Mesendoderm (in vitro differentiated cells): ENCODE measurements around the gene XRN1.
"Not testable (repeated sequence)": the region's sequence is repeated elsewhere in the genome, so short reads cannot be mapped to it uniquely, and the experiment has no call there.

Experiments
- DNase-seq: peaks from one replicate; pipeline ENCODE4 v3.0.0; 2013
- H2AK5ac ChIP-seq: 2 replicates; pipeline ENCODE4 v1.6.1; 2013; ENCODE audit warnings: low read length, inconsistent platforms
- H2BK120ac ChIP-seq: 2 replicates; pipeline ENCODE4 v1.6.1; 2013; ENCODE audit warnings: low read depth, mild to moderate bottlenecking, low read length, moderate library complexity, mixed read lengths
- H2BK15ac ChIP-seq: replicated peaks from 2 replicates; pipeline ENCODE4 v1.6.1; 2013; ENCODE audit warnings: low read depth, mild to moderate bottlenecking, moderate library complexity
- H2BK5ac ChIP-seq: 2 replicates; pipeline ENCODE4 v1.6.1; 2013; ENCODE audit warnings: low read length, inconsistent platforms
- H3K18ac ChIP-seq: 2 replicates; pipeline ENCODE4 v1.6.1; 2013; ENCODE audit warnings: mild to moderate bottlenecking, low read length, mixed read lengths
- H3K23ac ChIP-seq: one replicate; pipeline ENCODE4 v1.6.1; 2013; ENCODE audit warnings: low read length
- H3K27ac ChIP-seq: 2 replicates; pipeline ENCODE4 v1.5.1; 2013; ENCODE audit warnings: low read depth, mild to moderate bottlenecking, inconsistent platforms, low read length, moderate library complexity
- H3K27me3 ChIP-seq: 2 replicates; pipeline ENCODE4 v1.6.1; 2013; ENCODE audit warnings: low read length, control low read depth, mild to moderate bottlenecking, inconsistent platforms; ENCODE audit not compliant: insufficient read depth, poor library complexity
- H3K36me3 ChIP-seq: 2 replicates; pipeline ENCODE4 v1.6.1; 2013; ENCODE audit warnings: low read length, inconsistent platforms; ENCODE audit not compliant: control insufficient read depth, insufficient read depth
- H3K4ac ChIP-seq: one replicate; pipeline ENCODE4 v1.6.1; 2013; ENCODE audit warnings: low read depth, mild to moderate bottlenecking, low read length, moderate library complexity
- H3K4me1 ChIP-seq: 2 replicates; pipeline ENCODE4 v1.6.1; 2013; ENCODE audit warnings: low read depth, low read length, inconsistent platforms; ENCODE audit not compliant: control insufficient read depth
- H3K4me2 ChIP-seq: 2 replicates; pipeline ENCODE4 v1.6.1; 2013; ENCODE audit warnings: low read length
- H3K4me3 ChIP-seq: 2 replicates; pipeline ENCODE4 v1.5.1; 2013; ENCODE audit warnings: mild to moderate bottlenecking, low read length
- H3K56ac ChIP-seq: one replicate; pipeline ENCODE4 v1.6.1; 2013; ENCODE audit warnings: low read length
- H3K79me1 ChIP-seq: 2 replicates; pipeline ENCODE4 v1.6.1; 2013; ENCODE audit warnings: low read length, inconsistent platforms
- H3K79me2 ChIP-seq: 2 replicates; pipeline ENCODE4 v1.6.1; 2013; ENCODE audit warnings: mild to moderate bottlenecking, low read length; ENCODE audit not compliant: control insufficient read depth, insufficient read depth
- H3K9ac ChIP-seq: 2 replicates; pipeline ENCODE4 v1.6.1; 2013; ENCODE audit warnings: low read length, inconsistent platforms
- H4K5ac ChIP-seq: one replicate; pipeline ENCODE4 v1.6.1; 2013; ENCODE audit warnings: low read length
- H4K8ac ChIP-seq: one replicate; pipeline ENCODE4 v1.6.1; 2013; ENCODE audit warnings: low read depth, mild to moderate bottlenecking, control low read depth, low read length, moderate library complexity
- WGBS: extraction: QIAGEN DNeasy Blood & Tissue Kit; methylation state at CpG from one replicate; pipeline ENCODE4 v1.1.7; 2013; ENCODE audit warnings: low lambda C conversion rate, missing lambda C conversion rate; ENCODE audit not compliant: insufficient coverage; ENCODE audit errors: extremely low coverage; 5-methylcytosine and 5-hydroxymethylcytosine counted together

The XRN1 gene

DNA sequence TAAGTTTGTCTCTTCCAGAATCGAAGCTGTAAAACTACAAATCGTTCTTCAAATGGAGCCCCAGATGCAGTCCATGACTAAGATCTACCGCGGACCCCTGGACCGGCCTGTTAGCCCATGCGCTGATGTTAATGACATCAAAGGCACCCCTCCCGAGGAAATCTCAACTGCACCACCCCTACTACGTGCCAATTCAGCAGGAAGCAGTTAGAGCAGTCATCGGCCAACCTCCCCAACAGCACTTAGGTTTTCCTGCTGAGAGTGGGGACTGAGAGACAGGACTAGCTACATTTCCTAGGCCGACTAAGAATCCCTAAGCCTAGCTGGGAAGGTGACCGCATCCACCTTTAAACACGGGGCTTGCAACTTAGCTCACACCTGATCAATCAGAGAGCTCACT, 4.8 kb downstream of the XRN1 start:
- H3K4me3 ChIP-seq, H3K4me1 ChIP-seq, H4K5ac ChIP-seq, H2BK15ac ChIP-seq, H3K9ac ChIP-seq, H3K56ac ChIP-seq, H3K18ac ChIP-seq, H2AK5ac ChIP-seq, H3K4ac ChIP-seq, H3K27me3 ChIP-seq, H3K23ac ChIP-seq, DNase-seq, H2BK5ac ChIP-seq, H2BK120ac ChIP-seq, H4K8ac ChIP-seq, H3K27ac ChIP-seq, H3K36me3 ChIP-seq, H3K4me2 ChIP-seq: not testable (repeated sequence)
- peaks cover 15% of the 10 kb centered on the region for H3K79me2 ChIP-seq
- H3K79me1 ChIP-seq, result peaks cover 17% of the 10 kb centered on the region
- no CpG with 5 or more reads among the region's 12 CpGs for WGBS

DNA sequence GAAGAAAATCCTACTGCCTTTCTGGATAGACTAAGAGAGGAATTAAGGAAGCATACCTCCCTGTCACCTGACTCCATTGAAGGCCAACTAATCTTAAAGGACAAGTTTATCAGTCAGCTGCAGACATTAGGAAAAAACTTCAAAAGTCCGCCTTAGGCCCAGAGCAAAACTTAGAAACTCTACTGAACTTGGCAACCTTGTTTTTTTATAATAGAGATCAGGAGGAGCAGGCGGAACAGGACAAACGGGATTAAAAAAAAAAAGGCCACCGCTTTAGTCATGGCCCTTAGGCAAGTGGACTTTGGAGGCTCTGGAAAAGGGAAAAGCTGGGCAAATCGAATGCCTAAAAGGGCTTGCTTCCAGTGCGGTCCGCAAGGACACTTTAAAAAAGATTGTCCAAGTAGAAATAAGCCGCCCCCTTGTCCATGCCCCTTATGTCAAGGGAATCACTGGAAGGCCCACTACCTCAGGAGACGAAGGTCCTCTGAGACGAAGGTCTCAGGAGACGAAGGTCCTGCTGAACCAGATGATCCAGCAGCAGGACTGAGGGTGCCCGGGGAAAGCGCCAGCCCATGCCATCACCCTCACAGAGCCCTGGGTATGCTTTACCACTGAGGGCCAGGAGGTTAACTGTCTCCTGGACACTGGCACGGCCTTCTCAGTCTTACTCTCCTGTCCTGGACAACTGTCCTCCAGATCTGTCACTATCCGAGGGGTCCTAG, 8.2 kb downstream of the XRN1 start:
- not testable (repeated sequence) for H3K18ac ChIP-seq, H2BK120ac ChIP-seq, H2BK15ac ChIP-seq, H3K4ac ChIP-seq, H3K36me3 ChIP-seq, H2AK5ac ChIP-seq, H3K23ac ChIP-seq, H3K9ac ChIP-seq, H3K4me3 ChIP-seq, H3K27ac ChIP-seq, H2BK5ac ChIP-seq, H3K4me1 ChIP-seq, H3K79me2 ChIP-seq, H3K56ac ChIP-seq, H3K4me2 ChIP-seq, H3K27me3 ChIP-seq, DNase-seq, H4K8ac ChIP-seq, H4K5ac ChIP-seq
- peaks cover 10% of the 10 kb centered on the region for H3K79me1 ChIP-seq
- WGBS, result no CpG with 5 or more reads among the region's 15 CpGs

GRCh38 chr3:142438096-142438495, 9.7 kb downstream of the XRN1 start:
- not testable (repeated sequence) for H4K8ac ChIP-seq, H2BK120ac ChIP-seq, H3K79me2 ChIP-seq, H3K23ac ChIP-seq, H3K56ac ChIP-seq, H3K27ac ChIP-seq, H3K18ac ChIP-seq, DNase-seq, H3K79me1 ChIP-seq, H3K9ac ChIP-seq, H3K4me1 ChIP-seq, H3K4me2 ChIP-seq, H4K5ac ChIP-seq, H3K27me3 ChIP-seq, H2AK5ac ChIP-seq, H3K36me3 ChIP-seq, H3K4ac ChIP-seq, H3K4me3 ChIP-seq, H2BK15ac ChIP-seq, H2BK5ac ChIP-seq
- WGBS, result no CpG with 5 or more reads among the region's 11 CpGs

DNA sequence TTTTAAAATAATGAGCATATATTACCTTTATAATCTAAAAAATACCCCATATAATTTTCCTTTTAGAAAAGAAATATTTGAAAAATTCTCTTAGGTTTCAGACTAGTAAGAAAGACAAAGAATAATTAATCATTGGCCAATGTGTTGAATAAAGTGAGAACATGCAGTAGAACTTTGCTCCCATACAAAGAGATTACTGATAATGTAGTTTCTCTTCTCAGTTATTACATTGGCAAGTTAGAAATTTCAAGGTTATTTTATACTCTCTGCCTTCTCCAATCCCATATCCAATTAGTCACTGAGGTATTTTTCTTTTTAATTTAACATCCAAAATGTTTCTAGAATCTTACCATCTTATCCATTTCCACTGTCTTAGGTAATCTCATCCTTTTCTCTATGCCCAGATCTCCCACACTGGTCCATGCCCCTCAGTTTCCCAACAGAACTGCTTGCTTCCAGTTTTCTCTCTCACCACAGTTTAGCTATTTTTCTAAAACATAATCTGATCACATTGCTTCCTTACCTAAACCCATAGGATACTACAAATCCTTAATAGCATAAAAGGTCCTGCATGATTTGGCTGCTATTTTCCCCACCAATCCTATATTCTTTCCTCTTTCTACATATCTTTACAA, 10.8 kb downstream of the XRN1 start:
- Histone ChIP-seq H2AK5ac (no peak overlapping the region), H2BK15ac (no peak overlapping the region), H2BK5ac (no peak overlapping the region), H3K4me3 (no peak overlapping the region), H4K8ac (no peak overlapping the region), H3K79me1 (peaks cover 4% of the 10 kb centered on the region), H3K27me3 (no peaks in the 10 kb centered on the region), H3K23ac (no peak overlapping the region), H3K27ac (no peak overlapping the region), H3K79me2 (no peaks in the 10 kb centered on the region), H3K18ac (no peak overlapping the region), H3K4me2 (no peak overlapping the region), H3K4ac (no peak overlapping the region), H3K4me1 (no peaks in the 10 kb centered on the region), H3K56ac (no peak overlapping the region), H3K36me3 (no peaks in the 10 kb centered on the region), H4K5ac (no peak overlapping the region), H3K9ac (no peak overlapping the region), H2BK120ac (no peak overlapping the region)
- DNase-seq, result no peak

DNA sequence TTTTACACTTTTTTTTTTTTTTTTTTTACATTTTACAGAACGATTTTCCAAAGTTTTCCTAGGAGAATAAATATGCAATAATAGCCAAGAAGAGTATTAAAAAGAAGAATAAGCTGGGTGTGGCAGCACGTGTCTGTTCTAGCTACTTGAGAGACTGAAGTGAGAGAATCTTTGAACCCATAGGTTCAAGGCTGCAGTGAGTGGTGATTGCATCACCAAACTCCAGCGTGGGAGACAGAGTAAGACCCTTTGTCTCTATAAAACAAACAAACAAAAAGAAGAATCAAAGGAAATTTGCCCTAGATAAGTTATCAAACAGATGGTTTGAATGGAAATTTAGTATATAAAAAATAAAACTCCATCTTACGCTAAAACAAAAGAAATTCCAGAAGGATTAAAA, 13.3 kb downstream of the XRN1 start:
- H3K4me3 ChIP-seq, result no peak overlapping the region
- no peak overlapping the region for H3K4ac ChIP-seq
- H3K4me1 ChIP-seq, result no peaks in the 10 kb centered on the region
- H4K5ac ChIP-seq, result no peak overlapping the region
- H3K9ac ChIP-seq, result no peak overlapping the region
- H2AK5ac ChIP-seq, result no peak overlapping the region
- no peak overlapping the region for H3K27ac ChIP-seq
- H3K18ac ChIP-seq, result no peak overlapping the region
- H2BK120ac ChIP-seq, result no peak overlapping the region
- H3K4me2 ChIP-seq, result no peak overlapping the region
- DNase-seq, result peak; percentile 4
- no peak overlapping the region for H3K56ac ChIP-seq
- H3K79me1 ChIP-seq, result peaks cover 1% of the 10 kb centered on the region
- H4K8ac ChIP-seq, result no peak overlapping the region
- no peak overlapping the region for H2BK15ac ChIP-seq
- H3K23ac ChIP-seq, result no peak overlapping the region
- no peaks in the 10 kb centered on the region for H3K79me2 ChIP-seq
- WGBS, result no CpG with 5 or more reads among the region's 4 CpGs
- no peaks in the 10 kb centered on the region for H3K27me3 ChIP-seq
- H2BK5ac ChIP-seq, result no peak overlapping the region
- no peaks in the 10 kb centered on the region for H3K36me3 ChIP-seq

DNA sequence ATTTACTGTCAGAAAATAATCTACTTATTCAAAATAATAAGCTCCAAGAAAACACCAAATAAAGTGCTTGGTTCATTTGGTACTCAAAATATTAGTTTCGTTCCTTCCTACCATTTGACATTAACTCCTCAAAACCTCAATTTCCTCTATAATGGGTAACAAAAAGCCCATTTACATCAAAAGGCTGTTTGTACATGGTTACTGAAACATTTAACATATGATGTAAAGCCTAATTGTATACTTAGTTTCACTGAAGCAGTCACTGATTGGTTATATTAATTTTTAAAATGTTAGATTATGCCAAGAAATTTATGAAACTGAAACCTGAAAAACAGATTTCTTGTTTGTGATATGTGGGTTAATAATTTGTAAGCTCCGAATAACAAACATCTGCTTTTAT, 14.7 kb downstream of the XRN1 start:
- H3K4me3 ChIP-seq, result no peak overlapping the region
- no peak overlapping the region for H2BK5ac ChIP-seq
- peaks cover 1% of the 10 kb centered on the region for H3K79me1 ChIP-seq
- no peaks in the 10 kb centered on the region for H3K27me3 ChIP-seq
- H3K18ac ChIP-seq, result no peak overlapping the region
- WGBS, result no CpG with 5 or more reads among the region's 2 CpGs
- no peak overlapping the region for H2BK120ac ChIP-seq
- no peak overlapping the region for H2AK5ac ChIP-seq
- H3K79me2 ChIP-seq, result no peaks in the 10 kb centered on the region
- H4K5ac ChIP-seq, result no peak overlapping the region
- no peak overlapping the region for H2BK15ac ChIP-seq
- no peak for DNase-seq
- no peak overlapping the region for H3K56ac ChIP-seq
- no peak overlapping the region for H3K27ac ChIP-seq
- H3K9ac ChIP-seq, result no peak overlapping the region
- H3K23ac ChIP-seq, result no peak overlapping the region
- no peak overlapping the region for H3K4me2 ChIP-seq
- H3K36me3 ChIP-seq, result no peaks in the 10 kb centered on the region
- H4K8ac ChIP-seq, result no peak overlapping the region
- no peak overlapping the region for H3K4ac ChIP-seq
- no peaks in the 10 kb centered on the region for H3K4me1 ChIP-seq
